GM19240 (cell line): ENCODE results near the gene TTLL11.
"Not testable (repeated sequence)": the region's sequence is repeated elsewhere in the genome, so short reads cannot be mapped to it uniquely, and the experiment has no call there.

Experiments
- DNase-seq: peaks from one replicate; pipeline ENCODE4 v3.0.0; 2011; ENCODE audit warnings: low spot score; ENCODE audit not compliant: insufficient read length

Gene TTLL11

GRCh38 chr9:122125158-122125508 lies 32.0 kb upstream of the TTLL11 start:
- peak; percentile 93 for DNase-seq

GRCh38 chr9:122124528-122124927 lies 31.4 kb upstream of the TTLL11 start:
- no peak for DNase-seq

- no peak for DNase-seq
These were observed 30.9 kb upstream of the TTLL11 start for GRCh38 chr9:122124048-122124447.

GRCh38 chr9:122122903-122123632 lies 30.0 kb upstream of the TTLL11 start:
- DNase-seq = peak; percentile 77

- no peak for DNase-seq
These were observed 29.4 kb upstream of the TTLL11 start for GRCh38 chr9:122122468-122122867.

- DNase-seq = no peak
These were observed 28.8 kb upstream of the TTLL11 start for GRCh38 chr9:122121931-122122330.

- DNase-seq = no peak
These were observed 28.3 kb upstream of the TTLL11 start for GRCh38 chr9:122121391-122121790.

- DNase-seq = no peak
These were observed 27.4 kb upstream of the TTLL11 start for GRCh38 chr9:122120316-122121071.

- no peak for DNase-seq
These were observed 26.6 kb upstream of the TTLL11 start for GRCh38 chr9:122119721-122120120.

- no peak for DNase-seq
These were observed 26.0 kb upstream of the TTLL11 start for GRCh38 chr9:122119166-122119521.

- no peak for DNase-seq
These were observed 25.4 kb upstream of the TTLL11 start for GRCh38 chr9:122118343-122119165.

- DNase-seq = not testable (repeated sequence)
These were observed 24.1 kb upstream of the TTLL11 start for GRCh38 chr9:122117241-122117640.

GRCh38 chr9:122116448-122117173 lies 23.5 kb upstream of the TTLL11 start:
- DNase-seq = no peak

GRCh38 chr9:122116040-122116439 lies 22.9 kb upstream of the TTLL11 start:
- DNase-seq = no peak

GRCh38 chr9:122115176-122116035 lies 22.3 kb upstream of the TTLL11 start:
- no peak for DNase-seq

GRCh38 chr9:122113574-122113973 lies 20.5 kb upstream of the TTLL11 start:
- DNase-seq = no peak

GRCh38 chr9:122112238-122112637 lies 19.1 kb upstream of the TTLL11 start:
- DNase-seq = no peak

- DNase-seq = no peak
These were observed 18.4 kb upstream of the TTLL11 start for GRCh38 chr9:122111413-122112085.

- DNase-seq = no peak
These were observed 17.2 kb upstream of the TTLL11 start for GRCh38 chr9:122110100-122110833.
